ENCODE data around the gene PPP2R3B. TPM values are rescaled to one million over a fixed set of nuclear protein-coding genes. Genes with fewer than 3 reads are reported as not detected.
A peak's percentile ranks its signal among the peaks of the same experiment; 100 is the strongest.

Gene PPP2R3B
- total RNA-seq, 2 experiments from 2014 or later = 12.1 to 14.0 TPM

- Mint-ChIP-seq H3K4me1 (ENCODE audit: low read depth) (peaks cover 9% of the 10 kb centered on the region), H3K27ac (no peak overlapping the region), H3K36me3 (ENCODE audit: low read depth) (peaks cover 5% of the 10 kb centered on the region), H3K27me3 (no peaks in the 10 kb centered on the region), H3K9me3 (no peaks in the 10 kb centered on the region), H3K4me3 (no peak overlapping the region)
- ChIA-PET POLR2A (no interaction called here), CTCF (no interaction called here)
- Histone ChIP-seq H3K4me1 (ENCODE audit: insufficient read depth, low read length) (peaks cover 15% of the 10 kb centered on the region), H3K9me3 (ENCODE audit: control insufficient read depth in 1 of 2, insufficient read depth in 1 of 2, low read length in 2 of 2) (no peaks in the 10 kb centered on the region), H3K4me3 (ENCODE audit: low read length) (no peak overlapping the region), H3K27ac (ENCODE audit: low read depth in 1 of 2, low read length in 2 of 2) (no peak overlapping the region), H3K36me3 (ENCODE audit: insufficient read depth, low read length) (no peaks in the 10 kb centered on the region), H3K27me3 (ENCODE audit: control insufficient read depth in 1 of 2, insufficient read depth in 2 of 2, low read length in 2 of 2) (no peaks in the 10 kb centered on the region)
- ATAC-seq (ENCODE audit: poor library complexity) (no peak), DNase-seq (no peak)
- intact Hi-C loops (cut with DNase I, micrococcal nuclease) = no loop called here
- TF ChIP-seq, protein P1, sequence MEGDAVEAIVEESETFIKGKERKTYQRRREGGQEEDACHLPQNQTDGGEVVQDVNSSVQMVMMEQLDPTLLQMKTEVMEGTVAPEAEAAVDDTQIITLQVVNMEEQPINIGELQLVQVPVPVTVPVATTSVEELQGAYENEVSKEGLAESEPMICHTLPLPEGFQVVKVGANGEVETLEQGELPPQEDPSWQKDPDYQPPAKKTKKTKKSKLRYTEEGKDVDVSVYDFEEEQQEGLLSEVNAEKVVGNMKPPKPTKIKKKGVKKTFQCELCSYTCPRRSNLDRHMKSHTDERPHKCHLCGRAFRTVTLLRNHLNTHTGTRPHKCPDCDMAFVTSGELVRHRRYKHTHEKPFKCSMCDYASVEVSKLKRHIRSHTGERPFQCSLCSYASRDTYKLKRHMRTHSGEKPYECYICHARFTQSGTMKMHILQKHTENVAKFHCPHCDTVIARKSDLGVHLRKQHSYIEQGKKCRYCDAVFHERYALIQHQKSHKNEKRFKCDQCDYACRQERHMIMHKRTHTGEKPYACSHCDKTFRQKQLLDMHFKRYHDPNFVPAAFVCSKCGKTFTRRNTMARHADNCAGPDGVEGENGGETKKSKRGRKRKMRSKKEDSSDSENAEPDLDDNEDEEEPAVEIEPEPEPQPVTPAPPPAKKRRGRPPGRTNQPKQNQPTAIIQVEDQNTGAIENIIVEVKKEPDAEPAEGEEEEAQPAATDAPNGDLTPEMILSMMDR (IDR thresholded peaks at IDR 0.05) = no peak
These were observed 3.8 kb upstream of the PPP2R3B start for GRCh38 chrX:390459-390858.

DNA sequence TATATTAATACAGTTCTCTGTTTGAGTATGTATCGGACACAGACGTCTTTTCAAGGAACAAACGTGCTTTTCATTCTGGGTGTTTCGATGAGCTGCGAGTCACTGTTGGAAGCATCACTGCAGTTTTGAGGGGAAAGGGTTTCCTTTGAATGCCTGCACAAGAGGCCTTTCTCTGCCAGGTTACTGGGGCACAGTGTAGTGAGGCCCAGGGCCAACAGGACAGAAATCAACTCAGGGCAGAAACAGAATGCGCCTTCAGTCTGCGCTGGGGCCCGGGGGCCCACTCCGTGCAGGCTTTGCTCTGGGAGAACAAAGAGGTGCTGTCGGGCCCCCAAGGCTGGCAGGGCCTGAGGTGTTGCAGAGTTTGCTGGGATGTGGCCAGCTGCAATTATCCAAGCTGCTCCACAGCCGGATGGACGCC lies 2.3 kb upstream of the PPP2R3B start:
- Histone ChIP-seq H3K27ac (ENCODE audit: low read depth in 1 of 2, low read length in 2 of 2) (no peak overlapping the region), H3K4me1 (ENCODE audit: insufficient read depth, low read length) (peaks cover 16% of the 10 kb centered on the region), H3K9me3 (ENCODE audit: control insufficient read depth in 1 of 2, insufficient read depth in 1 of 2, low read length in 2 of 2) (no peaks in the 10 kb centered on the region), H3K36me3 (ENCODE audit: insufficient read depth, low read length) (no peaks in the 10 kb centered on the region), H3K27me3 (ENCODE audit: control insufficient read depth in 1 of 2, insufficient read depth in 2 of 2, low read length in 2 of 2) (no peaks in the 10 kb centered on the region), H3K4me3 (ENCODE audit: low read length) (no peak overlapping the region)
- Mint-ChIP-seq H3K9me3 (no peaks in the 10 kb centered on the region), H3K4me1 (ENCODE audit: low read depth) (peaks cover 9% of the 10 kb centered on the region), H3K27me3 (no peaks in the 10 kb centered on the region), H3K27ac (peak overlapping the region; percentile 61), H3K36me3 (ENCODE audit: low read depth) (peaks cover 5% of the 10 kb centered on the region), H3K4me3 (peak overlapping the region; percentile 70)
- ATAC-seq (ENCODE audit: poor library complexity) (no peak), DNase-seq (no peak)
- ChIA-PET POLR2A (no interaction called here), CTCF (no interaction called here)
- TF ChIP-seq, protein P1 (IDR thresholded peaks at IDR 0.05) = no peak
- intact Hi-C loops (cut with DNase I, micrococcal nuclease) = loop anchor here (5.0 to 10.0 kb wide), 3 partner anchors 67 to 1006 kb away; partner anchors contain the start of genes PLCXD1 (in 1 of the 2) and SLC25A6 (in 1 of the 2)

DNA sequence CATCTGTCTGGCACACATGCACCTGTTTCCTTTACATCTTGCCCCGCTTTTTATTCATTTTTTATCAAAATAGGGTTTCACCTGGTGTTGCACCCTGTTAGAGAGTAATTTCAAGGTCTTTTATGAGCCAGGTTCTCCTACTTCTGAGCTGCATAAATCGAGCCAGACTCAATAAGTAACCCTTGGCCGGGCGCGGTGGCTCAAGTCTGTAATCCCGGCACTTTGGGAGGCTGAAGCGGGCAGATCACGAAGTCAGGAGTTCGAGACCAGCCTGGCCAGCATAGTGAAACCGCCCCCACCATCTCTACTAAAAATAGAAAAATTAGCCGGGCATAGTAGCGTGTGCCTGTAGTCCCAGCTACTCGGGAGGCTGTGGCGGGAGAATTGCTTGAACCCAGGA lies 1.0 kb upstream of the PPP2R3B start:
- no peak for ATAC-seq (ENCODE audit: poor library complexity)

More for the DNA sequence above, 1.0 kb upstream of the PPP2R3B start:
- intact Hi-C loops (cut with DNase I, micrococcal nuclease) = loop anchor here (2.0 to 10.0 kb wide), 4 partner anchors 65 to 1007 kb away; partner anchors contain the start of genes GTPBP6 (in 1 of the 2), PLCXD1 (in 1 of the 2) and SLC25A6 (in 1 of the 2)
- no peaks in the 10 kb centered on the region for H3K27me3 Mint-ChIP-seq
- peaks cover 9% of the 10 kb centered on the region for H3K4me1 Mint-ChIP-seq (ENCODE audit: low read depth)
- TF ChIP-seq, protein P1 (IDR thresholded peaks at IDR 0.05) = no peak
- DNase-seq = peak in 1 of 14 experiments; percentile 31
- no peaks in the 10 kb centered on the region for H3K36me3 ChIP-seq (ENCODE audit: insufficient read depth, low read length)
- ChIA-PET POLR2A (no interaction called here), CTCF (no interaction called here)
- H3K36me3 Mint-ChIP-seq (ENCODE audit: low read depth) = peaks cover 5% of the 10 kb centered on the region
- no peaks in the 10 kb centered on the region for H3K27me3 ChIP-seq (ENCODE audit: control insufficient read depth in 1 of 2, insufficient read depth in 2 of 2, low read length in 2 of 2)
- H3K4me3 Mint-ChIP-seq = peak overlapping the region; percentile 87
- H3K9me3 Mint-ChIP-seq = no peaks in the 10 kb centered on the region
- H3K27ac Mint-ChIP-seq = peak overlapping the region; percentile 94
- no peaks in the 10 kb centered on the region for H3K9me3 ChIP-seq (ENCODE audit: control insufficient read depth in 1 of 2, insufficient read depth in 1 of 2, low read length in 2 of 2)
- peak overlapping the region; percentile 82 for H3K4me3 ChIP-seq (ENCODE audit: low read length)
- H3K27ac ChIP-seq (ENCODE audit: low read depth in 1 of 2, low read length in 2 of 2) = peak overlapping the region; percentile 100
- peaks cover 16% of the 10 kb centered on the region for H3K4me1 ChIP-seq (ENCODE audit: insufficient read depth, low read length)
